ENCODE measurements around the gene FGF9. TPM values are rescaled to one million over a fixed set of nuclear protein-coding genes. Genes with fewer than 3 reads are reported as not detected.

Gene FGF9
- total RNA-seq, result 0.25 TPM

DNA sequence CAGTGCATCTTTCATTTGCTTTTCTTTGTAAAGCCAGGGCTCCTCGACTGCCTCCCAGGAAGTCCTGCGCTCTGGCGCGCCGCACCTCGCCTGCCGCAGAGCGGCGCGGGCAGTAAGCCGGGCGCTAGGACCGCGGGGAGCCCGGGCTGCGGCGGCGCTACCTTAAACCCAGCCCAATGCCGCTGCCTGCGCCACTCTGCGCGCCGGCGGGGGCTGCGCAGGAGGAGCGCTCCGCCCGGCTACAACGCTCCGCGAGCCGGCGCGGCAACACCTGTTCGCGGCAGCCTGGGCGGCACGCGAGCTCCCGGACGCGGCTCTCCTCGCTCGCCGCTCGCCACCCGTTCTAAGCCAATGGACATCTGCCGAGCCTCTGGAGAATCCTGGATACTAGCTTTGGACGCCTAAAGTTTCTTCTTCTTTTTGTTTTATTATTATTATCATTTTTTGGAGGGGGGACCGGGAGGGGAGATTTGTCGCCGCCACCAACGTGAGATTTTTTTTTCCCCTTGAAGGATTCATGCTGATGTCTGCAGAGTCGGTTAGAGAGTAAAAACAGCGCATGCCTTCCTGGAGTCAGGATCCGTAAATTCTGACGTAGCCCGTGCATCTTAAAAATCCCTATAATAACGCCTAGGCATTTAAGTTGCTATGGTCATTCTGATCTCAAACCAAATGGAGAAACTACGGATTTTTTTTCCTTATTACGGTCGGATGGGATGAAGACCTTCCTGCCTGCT is at the start of gene FGF9:
Gene FGF9, plus strand, starts transcription at position 191 of the 737 bp plus-strand sequence. CDS start 840 bp downstream, outside the sequence.
- Histone ChIP-seq H3K4me1 (peaks cover 55% of the 10 kb centered on the region), H3K36me3 (no peaks in the 10 kb centered on the region), H3K27me3 (no peaks in the 10 kb centered on the region), H3K27ac (peak within 1 kb of the TSS; percentile 81), H3K9me3 (no peaks in the 10 kb centered on the region), H3K4me3 (peak within 1 kb of the TSS; percentile 56 to 62)
- TF ChIP-seq, protein P1, sequence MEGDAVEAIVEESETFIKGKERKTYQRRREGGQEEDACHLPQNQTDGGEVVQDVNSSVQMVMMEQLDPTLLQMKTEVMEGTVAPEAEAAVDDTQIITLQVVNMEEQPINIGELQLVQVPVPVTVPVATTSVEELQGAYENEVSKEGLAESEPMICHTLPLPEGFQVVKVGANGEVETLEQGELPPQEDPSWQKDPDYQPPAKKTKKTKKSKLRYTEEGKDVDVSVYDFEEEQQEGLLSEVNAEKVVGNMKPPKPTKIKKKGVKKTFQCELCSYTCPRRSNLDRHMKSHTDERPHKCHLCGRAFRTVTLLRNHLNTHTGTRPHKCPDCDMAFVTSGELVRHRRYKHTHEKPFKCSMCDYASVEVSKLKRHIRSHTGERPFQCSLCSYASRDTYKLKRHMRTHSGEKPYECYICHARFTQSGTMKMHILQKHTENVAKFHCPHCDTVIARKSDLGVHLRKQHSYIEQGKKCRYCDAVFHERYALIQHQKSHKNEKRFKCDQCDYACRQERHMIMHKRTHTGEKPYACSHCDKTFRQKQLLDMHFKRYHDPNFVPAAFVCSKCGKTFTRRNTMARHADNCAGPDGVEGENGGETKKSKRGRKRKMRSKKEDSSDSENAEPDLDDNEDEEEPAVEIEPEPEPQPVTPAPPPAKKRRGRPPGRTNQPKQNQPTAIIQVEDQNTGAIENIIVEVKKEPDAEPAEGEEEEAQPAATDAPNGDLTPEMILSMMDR (IDR thresholded peaks at IDR 0.05), result peak in 1 of 3 experiments; percentile 9
- TF ChIP-seq POLR2A (IDR thresholded peaks at IDR 0.05), result peak in 1 of 2 donors; percentile 17
- TF ChIP-seq POLR2AphosphoS5 (IDR thresholded peaks at IDR 0.05; ENCODE audit: insufficient read depth in 1 of 2, low read depth in 1 of 2), result no peak
- intact Hi-C loops (cut with DNase I), result no loop called here
- no peak for DNase-seq (ENCODE audit: extremely low spot score in 2 of 2)

GRCh38 chr13:21625366-21625765 is 45.5 kb upstream of the FGF9 start:
- intact Hi-C loops (cut with DNase I), result no loop called here
- no peaks in the 10 kb centered on the region for H3K4me1 ChIP-seq

DNA sequence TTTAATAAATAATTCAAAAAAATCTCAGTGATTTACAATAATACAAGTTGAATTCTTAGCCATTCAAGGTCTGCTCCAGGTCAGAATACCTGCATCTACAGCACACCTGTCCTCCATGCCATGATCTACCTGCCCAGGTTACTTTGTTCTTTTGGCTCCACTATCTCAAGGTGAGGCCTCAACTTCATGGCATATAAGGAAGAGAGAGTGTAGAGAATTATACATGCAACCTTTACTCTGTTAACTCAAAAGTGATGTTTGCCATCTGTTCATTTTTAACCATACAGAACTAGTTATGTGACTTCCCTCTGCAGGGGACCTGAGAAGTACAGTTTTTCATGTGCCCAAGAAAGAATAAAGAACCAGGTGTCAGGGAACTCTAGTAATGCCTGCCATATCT is 38.7 kb upstream of the FGF9 start:
- no peaks in the 10 kb centered on the region for H3K27me3 ChIP-seq
- intact Hi-C loops (cut with DNase I), result no loop called here
- no peak overlapping the region for H3K27ac ChIP-seq
- no peaks in the 10 kb centered on the region for H3K4me1 ChIP-seq
- H3K9me3 ChIP-seq, result no peaks in the 10 kb centered on the region
- DNase-seq (ENCODE audit: extremely low spot score in 2 of 2), result no peak
- H3K4me3 ChIP-seq, result no peak overlapping the region
- no peak for TF ChIP-seq POLR2A (IDR thresholded peaks at IDR 0.05)
- TF ChIP-seq POLR2AphosphoS5 (IDR thresholded peaks at IDR 0.05; ENCODE audit: insufficient read depth in 1 of 2, low read depth in 1 of 2), result no peak
- TF ChIP-seq, protein P1 (IDR thresholded peaks at IDR 0.05), result no peak
- H3K36me3 ChIP-seq, result no peaks in the 10 kb centered on the region

More at GRCh38 chr13:21625366-21625765, 45.5 kb upstream of the FGF9 start:
- Histone ChIP-seq H3K27ac (no peak overlapping the region), H3K36me3 (no peaks in the 10 kb centered on the region), H3K27me3 (no peaks in the 10 kb centered on the region), H3K4me3 (no peak overlapping the region), H3K9me3 (no peaks in the 10 kb centered on the region)
- no peak for DNase-seq (ENCODE audit: extremely low spot score in 2 of 2)
- TF ChIP-seq, protein P1 (IDR thresholded peaks at IDR 0.05), result no peak
- no peak for TF ChIP-seq POLR2AphosphoS5 (IDR thresholded peaks at IDR 0.05; ENCODE audit: insufficient read depth in 1 of 2, low read depth in 1 of 2)
- no peak for TF ChIP-seq POLR2A (IDR thresholded peaks at IDR 0.05)

DNA sequence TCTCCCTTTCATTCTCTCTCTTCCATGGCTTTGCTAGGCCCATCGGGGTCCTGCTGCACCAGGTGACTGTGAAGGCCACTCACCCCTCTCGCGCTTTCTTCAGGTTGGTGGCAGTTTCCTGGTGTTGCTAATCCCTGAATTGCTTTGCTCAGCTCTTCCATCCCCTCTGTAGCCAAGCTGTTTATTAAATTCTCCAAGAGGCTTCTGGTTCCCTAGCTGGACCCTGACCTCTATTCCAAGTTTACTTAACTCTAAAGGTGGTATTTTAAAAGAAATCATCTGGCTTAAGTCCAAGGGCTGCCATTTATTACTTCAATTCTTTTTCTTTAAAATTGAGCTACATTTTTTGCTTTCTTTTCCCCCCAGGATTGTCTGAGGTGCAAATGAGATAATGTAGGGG is 34.2 kb upstream of the FGF9 start:
- Histone ChIP-seq H3K4me1 (peaks cover 3% of the 10 kb centered on the region), H3K4me3 (no peak overlapping the region), H3K27me3 (no peaks in the 10 kb centered on the region), H3K36me3 (no peaks in the 10 kb centered on the region), H3K27ac (no peak overlapping the region), H3K9me3 (no peaks in the 10 kb centered on the region)
- intact Hi-C loops (cut with DNase I), result no loop called here
- DNase-seq (ENCODE audit: extremely low spot score in 2 of 2), result no peak
- TF ChIP-seq POLR2AphosphoS5 (IDR thresholded peaks at IDR 0.05; ENCODE audit: insufficient read depth in 1 of 2, low read depth in 1 of 2), result no peak
- TF ChIP-seq, protein P1 (IDR thresholded peaks at IDR 0.05), result no peak
- TF ChIP-seq POLR2A (IDR thresholded peaks at IDR 0.05), result no peak

DNA sequence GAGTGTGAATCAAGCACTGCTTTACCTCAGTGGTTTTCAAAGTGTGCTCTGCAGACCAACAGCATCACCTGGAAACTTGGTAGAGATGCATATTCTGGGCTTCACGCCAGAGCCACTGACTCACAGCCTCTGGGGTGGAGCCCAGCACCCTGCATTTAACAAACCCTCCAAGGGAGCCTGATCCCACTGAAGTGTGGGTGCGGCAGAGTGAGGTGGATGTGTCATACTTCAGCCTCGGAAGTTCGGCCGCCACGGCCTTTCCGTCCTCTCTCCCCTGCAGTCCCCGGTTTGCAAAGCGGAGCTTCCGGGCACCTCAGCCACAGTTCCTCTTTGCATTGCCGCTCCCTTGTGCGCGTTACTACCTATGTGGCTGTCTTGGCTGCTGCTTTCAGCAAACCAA is 33.6 kb upstream of the FGF9 start:
- Histone ChIP-seq H3K27me3 (no peaks in the 10 kb centered on the region), H3K9me3 (no peaks in the 10 kb centered on the region), H3K27ac (no peak overlapping the region), H3K4me1 (peaks cover 3% of the 10 kb centered on the region), H3K4me3 (no peak overlapping the region), H3K36me3 (no peaks in the 10 kb centered on the region)
- DNase-seq (ENCODE audit: extremely low spot score in 2 of 2), result no peak
- TF ChIP-seq POLR2AphosphoS5 (IDR thresholded peaks at IDR 0.05; ENCODE audit: insufficient read depth in 1 of 2, low read depth in 1 of 2), result no peak
- TF ChIP-seq, protein P1 (IDR thresholded peaks at IDR 0.05), result no peak
- TF ChIP-seq POLR2A (IDR thresholded peaks at IDR 0.05), result no peak
- intact Hi-C loops (cut with DNase I), result no loop called here

All from vagina (tissue), 2 donors.